SU-DHL-6 (cell line): ENCODE results near the gene SF3B5.

Source experiments
- EZH2phosphoT487 ChIP-seq: fragments of 200-600 bp; sonication (generic), shearing (Covaris generic); conservative IDR thresholded peaks from 2 replicates; pipeline ENCODE4 v1.6.1; 2018; ENCODE audit warnings: mild to moderate bottlenecking, antibody characterized with exemption, low read length, moderate library complexity, mixed read lengths
- TF ChIP-seq, protein P1 (sequence below): fragments of 200-600 bp; sonication (generic); IDR thresholded peaks from one replicate; pipeline ENCODE4 v1.5.1; 2017; ENCODE audit warnings: antibody characterized with exemption, mild to moderate bottlenecking, low read length, moderate library complexity; ENCODE audit not compliant: insufficient read depth, poor library complexity, severe bottlenecking

GRCh38 chr6:144103026-144103563, 7.7 kb upstream of the SF3B5 start:
- TF ChIP-seq, protein P1, sequence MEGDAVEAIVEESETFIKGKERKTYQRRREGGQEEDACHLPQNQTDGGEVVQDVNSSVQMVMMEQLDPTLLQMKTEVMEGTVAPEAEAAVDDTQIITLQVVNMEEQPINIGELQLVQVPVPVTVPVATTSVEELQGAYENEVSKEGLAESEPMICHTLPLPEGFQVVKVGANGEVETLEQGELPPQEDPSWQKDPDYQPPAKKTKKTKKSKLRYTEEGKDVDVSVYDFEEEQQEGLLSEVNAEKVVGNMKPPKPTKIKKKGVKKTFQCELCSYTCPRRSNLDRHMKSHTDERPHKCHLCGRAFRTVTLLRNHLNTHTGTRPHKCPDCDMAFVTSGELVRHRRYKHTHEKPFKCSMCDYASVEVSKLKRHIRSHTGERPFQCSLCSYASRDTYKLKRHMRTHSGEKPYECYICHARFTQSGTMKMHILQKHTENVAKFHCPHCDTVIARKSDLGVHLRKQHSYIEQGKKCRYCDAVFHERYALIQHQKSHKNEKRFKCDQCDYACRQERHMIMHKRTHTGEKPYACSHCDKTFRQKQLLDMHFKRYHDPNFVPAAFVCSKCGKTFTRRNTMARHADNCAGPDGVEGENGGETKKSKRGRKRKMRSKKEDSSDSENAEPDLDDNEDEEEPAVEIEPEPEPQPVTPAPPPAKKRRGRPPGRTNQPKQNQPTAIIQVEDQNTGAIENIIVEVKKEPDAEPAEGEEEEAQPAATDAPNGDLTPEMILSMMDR = no peak
- no peak for TF ChIP-seq EZH2phosphoT487
